ENCODE measurements around the gene ANAPC10.
"Not testable (repeated sequence)": the region's sequence is repeated elsewhere in the genome, so short reads cannot be mapped to it uniquely, and the experiment has no call there.

Gene ANAPC10

DNA sequence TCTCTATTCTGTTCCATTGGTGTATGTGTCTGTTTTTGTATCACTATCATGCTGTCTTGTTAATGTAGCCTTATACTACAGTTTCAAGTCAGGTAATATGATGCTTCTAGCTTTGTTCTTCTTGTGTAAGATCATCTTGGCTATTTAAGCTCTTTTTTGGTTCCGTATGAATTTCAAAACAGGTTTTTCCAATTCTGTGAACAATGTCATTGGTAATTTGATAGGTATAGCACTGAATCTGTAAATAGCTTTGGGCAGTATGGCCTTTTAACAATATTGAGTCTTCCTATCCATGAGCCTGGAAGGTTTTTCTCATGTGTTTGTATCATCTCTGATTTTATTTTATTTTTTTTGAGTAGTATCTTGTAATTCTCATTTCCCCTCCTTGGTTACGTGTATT is 94.3 kb downstream of the ANAPC10 start:
- DNase-seq (ENCODE audit: low spot score) = no peak

DNA sequence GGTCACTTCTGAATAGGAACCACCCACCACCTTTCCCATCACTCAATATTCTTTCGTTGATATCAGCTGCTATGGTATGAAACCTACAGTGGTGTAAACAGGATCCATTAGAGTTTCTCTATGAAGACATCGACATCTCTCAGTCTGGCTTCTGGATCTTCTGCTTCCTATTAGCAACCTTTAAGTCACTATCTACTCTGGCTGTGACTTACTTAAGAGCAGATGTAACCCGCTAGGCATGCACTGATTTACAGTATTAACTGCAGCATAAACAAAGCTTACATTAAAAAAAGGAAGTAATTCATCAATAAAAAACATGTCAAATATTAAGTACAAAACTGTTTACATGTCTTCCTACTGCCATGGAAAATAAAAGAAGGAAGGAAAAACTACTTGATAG is 96.4 kb downstream of the ANAPC10 start:
- no peak for DNase-seq (ENCODE audit: low spot score)

DNA sequence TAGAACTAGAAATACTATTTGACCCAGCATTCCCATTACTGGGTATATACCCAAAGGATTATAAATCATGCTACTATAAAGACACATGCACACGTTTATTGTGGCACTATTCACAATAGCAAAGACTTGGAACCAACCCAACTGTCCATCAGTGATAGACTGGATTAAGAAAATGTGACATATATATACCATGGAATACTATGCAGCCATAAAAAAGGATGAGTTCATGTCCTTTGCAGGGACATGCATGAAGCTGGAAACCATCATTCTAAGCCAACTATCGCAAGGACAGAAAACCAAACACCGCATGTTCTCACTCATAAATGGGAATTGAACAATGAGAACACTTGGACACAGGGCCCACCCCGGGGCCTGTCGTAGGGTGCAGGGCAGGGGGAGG is 97.3 kb downstream of the ANAPC10 start:
- DNase-seq (ENCODE audit: low spot score) = not testable (repeated sequence)

DNA sequence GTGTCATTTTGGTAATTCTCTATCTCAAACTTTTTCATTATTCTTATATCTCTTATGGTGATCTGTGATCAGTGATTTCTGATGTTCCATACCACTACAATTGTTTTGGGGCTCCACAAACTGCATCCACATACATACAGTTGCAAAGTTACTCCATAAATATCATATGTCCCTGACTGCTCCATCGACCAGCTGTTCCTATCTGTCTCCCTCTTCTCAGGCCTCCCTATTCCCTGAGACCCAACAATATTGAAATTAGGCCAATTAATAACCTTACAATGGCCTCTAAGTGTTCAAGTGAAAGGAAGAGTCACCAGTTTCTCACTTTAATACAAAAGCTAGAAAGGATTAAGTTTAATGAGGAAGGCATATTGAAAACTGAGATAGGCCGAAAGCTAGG is 108.7 kb downstream of the ANAPC10 start:
- DNase-seq (ENCODE audit: low spot score) = no peak

DNA sequence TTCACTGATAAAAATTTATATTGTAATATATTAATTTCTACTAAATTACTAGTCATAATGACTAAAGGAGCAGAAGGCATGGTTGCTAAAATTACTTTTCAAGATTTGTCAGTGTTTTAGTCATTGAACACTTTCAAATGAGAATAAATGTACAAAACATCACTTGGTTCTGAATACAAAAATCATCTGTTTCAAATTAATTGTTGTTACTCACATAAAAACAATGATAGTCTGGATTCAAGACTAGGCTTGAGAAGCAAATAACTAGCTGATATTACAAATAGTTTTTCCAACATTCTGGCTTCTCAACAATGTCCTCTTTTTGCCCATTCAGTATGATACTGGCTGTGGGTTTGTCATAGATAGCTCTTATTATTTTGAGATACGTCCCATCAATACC is 112.5 kb downstream of the ANAPC10 start:
- DNase-seq (ENCODE audit: low spot score) = no peak

DNA sequence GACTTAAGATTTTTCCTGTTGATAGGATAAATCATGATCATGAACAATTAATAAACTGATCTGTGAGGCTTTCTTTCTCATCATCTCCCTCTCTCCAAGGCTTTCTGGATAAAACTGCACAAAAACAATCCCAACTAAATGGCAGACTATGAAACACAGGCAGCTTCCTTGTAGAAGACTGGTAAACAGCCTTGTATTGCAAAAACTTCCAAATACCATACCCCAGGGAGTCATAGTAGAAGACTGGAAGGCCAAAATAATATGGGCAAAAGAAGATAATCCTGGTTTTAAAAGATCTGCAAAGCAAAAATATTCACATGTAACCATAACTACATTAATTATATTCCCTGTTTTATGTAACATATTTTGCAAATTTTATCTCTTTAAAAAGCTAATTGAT is 113.0 kb downstream of the ANAPC10 start:
- DNase-seq (ENCODE audit: low spot score) = no peak

DNA sequence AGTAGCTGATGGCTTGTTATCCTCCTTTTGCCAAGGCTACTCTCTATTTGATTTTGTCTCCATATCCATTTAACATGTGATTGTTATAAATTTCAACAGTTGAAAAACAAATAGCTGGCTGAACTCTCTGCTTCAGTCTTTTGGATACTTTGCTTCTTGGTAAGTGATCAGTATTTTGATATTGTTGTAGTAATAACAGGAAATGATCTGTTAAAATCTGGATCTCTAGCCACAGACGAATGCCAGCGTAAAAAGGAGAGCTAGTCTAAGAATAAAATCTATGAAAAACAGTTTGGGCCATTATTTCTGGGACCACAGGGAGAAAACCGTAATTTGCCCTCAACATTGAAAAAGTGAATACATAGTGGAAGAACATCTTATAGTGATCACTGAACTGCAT is 113.8 kb downstream of the ANAPC10 start:
- no peak for DNase-seq (ENCODE audit: low spot score)

DNA sequence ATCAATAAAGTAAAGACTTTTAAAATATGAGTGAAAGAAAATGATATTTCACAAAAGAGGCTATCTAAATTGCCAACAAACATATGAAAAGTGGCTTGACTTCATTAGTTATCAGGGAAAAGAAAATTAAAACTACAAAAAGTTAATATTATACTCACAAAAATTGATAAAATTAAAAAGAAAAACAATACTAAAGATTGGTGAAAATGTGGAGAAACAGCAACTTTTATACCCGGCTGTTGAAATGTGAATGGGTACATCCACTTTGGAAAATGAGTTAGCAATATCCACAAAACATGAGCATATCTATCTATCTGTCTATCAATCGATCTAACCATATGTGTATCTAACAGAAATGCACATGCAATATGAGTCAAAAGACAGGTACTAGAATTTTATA is 122.3 kb downstream of the ANAPC10 start:
- DNase-seq (ENCODE audit: low spot score) = no peak

DNA sequence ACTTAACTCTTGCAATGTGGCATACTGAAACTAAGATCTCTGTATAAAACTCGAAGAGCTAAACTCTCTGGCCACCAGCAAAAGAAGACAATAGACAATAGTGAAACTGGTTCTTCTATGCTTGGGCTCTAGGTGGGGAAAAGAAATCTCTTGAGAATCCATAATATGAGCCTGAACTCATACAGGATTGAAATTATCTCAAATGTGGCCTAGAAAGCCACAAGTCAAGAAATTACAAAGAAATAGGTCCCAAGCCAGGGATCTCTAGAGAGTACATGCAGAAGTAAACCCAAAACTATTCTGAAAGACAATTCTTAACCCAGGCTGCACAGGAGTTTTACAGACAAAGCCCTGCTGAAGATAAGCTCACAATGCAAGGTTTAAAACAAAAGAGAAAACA is 127.4 kb downstream of the ANAPC10 start:
- DNase-seq (ENCODE audit: low spot score) = no peak

DNA sequence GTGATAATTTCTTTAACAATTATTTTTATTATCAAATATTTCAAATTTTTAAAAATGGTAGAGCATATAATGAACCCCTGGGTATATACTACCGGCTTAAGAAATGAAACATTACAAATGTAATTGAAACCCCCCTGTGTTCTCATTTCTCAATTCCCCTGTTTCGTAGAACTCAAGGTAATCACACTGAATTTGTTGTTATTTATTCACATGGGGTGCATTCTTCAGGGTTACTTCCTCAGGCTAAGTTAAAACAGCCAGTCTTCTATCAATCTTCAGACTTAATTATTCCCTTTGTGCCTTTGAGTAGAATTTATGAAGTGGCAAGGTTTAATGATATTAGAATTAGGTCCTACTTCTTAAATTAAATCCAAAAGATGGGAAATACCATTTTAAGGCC is 128.2 kb downstream of the ANAPC10 start:
- no peak for DNase-seq (ENCODE audit: low spot score)

DNA sequence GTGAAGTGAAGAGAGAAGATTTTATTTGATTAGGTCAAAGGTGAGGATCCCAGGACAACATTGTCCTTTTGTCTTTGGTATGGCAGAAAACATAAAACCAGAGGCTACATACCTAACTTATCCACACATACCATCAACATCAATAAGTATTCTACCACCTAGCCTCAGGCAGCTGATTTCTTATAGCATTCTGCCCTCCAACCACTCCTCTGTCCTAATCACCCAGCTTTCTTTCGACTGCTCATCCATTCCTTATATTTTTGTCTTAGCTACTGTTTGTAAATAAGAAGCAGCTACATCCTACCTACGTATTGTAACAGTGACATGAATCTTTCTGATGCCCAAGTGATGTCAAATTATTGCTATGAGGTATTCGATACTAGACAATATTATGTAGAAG is 129.4 kb downstream of the ANAPC10 start:
- no peak for DNase-seq (ENCODE audit: low spot score)

DNA sequence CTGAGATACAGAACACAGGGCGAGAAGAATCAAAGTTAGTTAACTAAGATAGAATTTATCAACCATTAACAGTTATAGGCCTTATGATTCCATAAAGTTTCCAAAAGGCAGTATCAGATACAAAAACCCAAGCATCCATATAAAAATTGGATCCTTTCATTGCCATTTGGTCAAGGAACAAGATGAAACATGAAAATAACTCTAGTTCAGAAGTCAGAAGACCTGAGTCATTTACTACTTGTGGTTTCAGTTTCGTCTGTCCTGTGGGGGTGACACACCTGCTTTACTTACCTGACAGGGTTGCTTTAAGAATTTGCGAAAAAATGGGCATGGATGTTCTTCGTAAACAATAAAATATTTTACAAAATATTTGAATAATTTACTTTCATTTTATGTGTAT is 130.8 kb downstream of the ANAPC10 start:
- no peak for DNase-seq (ENCODE audit: low spot score)

DNA sequence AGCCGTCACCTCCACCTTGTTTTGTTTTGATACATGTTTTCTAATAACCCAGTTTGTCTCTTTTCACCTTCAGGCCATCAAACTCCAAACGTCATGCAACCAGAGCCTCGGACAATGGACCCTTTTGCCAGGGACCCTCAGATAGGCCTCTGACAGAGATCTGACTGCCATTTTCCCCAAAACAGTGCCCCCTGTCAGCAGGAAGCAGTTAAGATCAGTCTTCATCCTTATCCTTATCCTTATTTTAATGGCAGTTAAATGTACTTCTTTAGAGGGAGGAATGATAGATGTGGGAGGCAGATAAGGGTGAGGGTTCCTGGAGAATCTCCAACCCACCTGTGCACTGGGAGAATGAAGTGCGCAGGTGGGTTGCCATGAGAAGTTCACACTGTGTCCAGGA is 135.7 kb downstream of the ANAPC10 start:
- DNase-seq (ENCODE audit: low spot score) = no peak

DNA sequence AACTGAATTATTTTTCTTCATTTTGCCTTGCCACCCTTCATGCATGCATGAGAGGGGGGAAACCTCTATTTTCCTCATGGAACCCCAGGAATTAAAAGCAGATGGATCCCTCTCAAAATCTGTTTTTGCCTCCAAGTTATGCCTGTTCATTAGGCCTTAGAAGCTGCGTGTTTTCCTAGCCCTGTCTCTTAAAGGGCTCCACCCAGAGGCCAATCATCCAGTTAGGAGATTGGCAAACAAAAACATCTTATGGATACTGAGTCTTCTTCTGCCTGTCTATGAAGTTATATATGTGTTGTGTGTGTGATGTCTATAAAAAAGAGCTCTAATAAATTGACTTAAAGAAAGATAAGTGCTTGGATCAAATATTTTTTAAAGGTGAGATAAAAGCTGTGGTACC is 142.9 kb downstream of the ANAPC10 start:
- DNase-seq (ENCODE audit: low spot score) = no peak

DNA sequence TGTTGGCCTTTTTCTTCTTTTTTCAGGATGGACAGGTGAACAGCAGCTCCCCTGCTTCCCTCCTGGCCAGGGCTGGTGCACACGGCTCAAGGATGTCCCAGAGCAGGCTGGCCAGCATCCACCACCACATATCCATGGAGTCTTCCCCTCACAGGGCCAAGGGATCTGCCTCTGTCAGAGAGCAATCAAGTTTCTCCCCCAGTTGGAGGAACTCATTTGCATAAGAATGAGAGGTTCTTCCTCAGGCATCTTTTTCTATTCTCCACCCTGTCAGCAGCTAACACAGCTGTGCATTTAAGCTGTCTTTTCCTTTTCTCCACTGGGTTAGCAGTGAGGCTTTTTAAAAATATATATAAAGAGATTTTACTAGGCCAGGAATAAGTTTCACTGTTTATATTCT is 143.8 kb downstream of the ANAPC10 start:
- DNase-seq (ENCODE audit: low spot score) = no peak

DNA sequence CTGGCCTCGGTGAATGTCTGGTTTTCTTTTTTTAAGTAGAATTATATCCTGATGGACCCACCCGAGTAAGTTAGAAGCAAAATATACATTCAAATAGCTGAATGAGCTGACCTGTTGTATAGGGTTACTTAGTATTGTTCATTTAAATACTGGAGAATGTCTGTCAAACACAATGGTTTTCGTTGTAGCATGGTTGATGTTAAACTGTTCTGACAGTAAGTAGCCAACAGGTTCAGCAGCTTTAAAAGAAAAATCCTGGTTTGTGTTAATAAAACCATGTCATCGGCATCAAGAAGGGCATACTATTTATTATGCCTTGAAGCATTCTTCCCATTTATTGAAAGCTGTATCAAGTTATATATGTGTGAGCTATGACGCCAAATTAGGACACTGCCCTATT is 149.6 kb downstream of the ANAPC10 start:
- no peak for DNase-seq (ENCODE audit: low spot score)

DNA sequence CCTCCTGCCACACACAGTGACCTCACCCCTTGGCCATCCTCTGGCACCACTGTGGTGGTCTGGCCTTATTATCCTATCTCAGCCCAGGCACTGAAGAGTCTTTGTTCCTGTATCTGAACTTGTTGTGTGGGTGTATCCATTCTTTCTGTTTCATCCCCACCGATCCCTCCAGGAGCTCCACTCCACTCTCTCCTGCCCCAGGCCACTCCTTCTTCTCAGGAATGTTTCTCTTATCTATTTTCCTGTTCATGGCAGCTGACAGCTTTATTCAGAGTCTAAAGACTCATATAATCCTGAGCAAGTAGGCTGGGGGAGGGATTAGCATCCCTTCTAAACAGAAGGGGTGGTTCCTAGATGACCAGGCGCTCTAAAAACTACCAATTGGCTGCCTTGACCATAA is 150.0 kb downstream of the ANAPC10 start:
- DNase-seq (ENCODE audit: low spot score) = no peak
